OCI-LY7 (cell line): ENCODE data around the gene SIRT6. TPM values are rescaled to one million over a fixed set of nuclear protein-coding genes. Genes with fewer than 3 reads are reported as not detected.
A peak's percentile ranks its signal among the peaks of the same experiment; 100 is the strongest.
"Not testable (repeated sequence)": the region's sequence is repeated elsewhere in the genome, so short reads cannot be mapped to it uniquely, and the experiment has no call there.

Experiments
- Bru-seq: library from RNA; stranded (reverse); fragments of 400-500 nt; gene quantifications from one replicate; lab custom pipeline; 2021; lab: Mats Ljungman, UMichigan
- BruChase-seq, 2 experiments: library from RNA; stranded (reverse); fragments of 400-500 nt; gene quantifications; one replicate each; lab custom pipeline; 2021; lab: Mats Ljungman, UMichigan
- BruUV-seq: library from RNA; stranded (reverse); fragments of 400-500 nt; replicated peaks from 2 replicates; lab custom pipeline; 2021; lab: Mats Ljungman, UMichigan
- CTCF ChIA-PET: fragments of 300-600 bp; sonication (Branson Sonifier 250); formaldehyde crosslinking; loops from one replicate; lab custom pipeline; 2022; ENCODE audit warnings: antibody characterized with exemption; ENCODE audit not compliant: unreplicated experiment; lab: Charles Lee
- POLR2A ChIA-PET: fragments of 300-600 bp; sonication (Branson Sonifier 250); formaldehyde crosslinking; loops from one replicate; lab custom pipeline; 2022; ENCODE audit warnings: antibody characterized with exemption; lab: Charles Lee
- DNase-seq: peaks from one replicate; pipeline ENCODE4 v3.0.0-alpha.2; 2015; ENCODE audit warnings: low spot score
- H2AFZ ChIP-seq: fragments of 200-600 bp; sonication (generic), shearing (Covaris generic); 2 replicates; pipeline ENCODE4 v1.6.1; 2014; ENCODE audit warnings: mild to moderate bottlenecking, antibody characterized with exemption, low read length, moderate library complexity
- H3K27ac ChIP-seq: fragments of 200-600 bp; sonication (generic); 2 replicates; pipeline ENCODE4 v1.5.1; 2014; ENCODE audit warnings: mixed run types, low read depth, mild to moderate bottlenecking, moderate library complexity, low read length, inconsistent platforms; ENCODE audit not compliant: poor library complexity, severe bottlenecking
- H3K36me3 ChIP-seq: fragments of 200-600 bp; sonication (generic); 2 replicates; pipeline ENCODE4 v1.6.1; 2014; ENCODE audit warnings: mild to moderate bottlenecking, antibody characterized with exemption, low read length, moderate library complexity, mixed read lengths; ENCODE audit not compliant: insufficient read depth
- H3K4me1 ChIP-seq: fragments of 200-600 bp; sonication (generic); 2 replicates; pipeline ENCODE4 v1.5.1; 2014; ENCODE audit warnings: mild to moderate bottlenecking, low read length; ENCODE audit not compliant: insufficient read depth, poor library complexity, severe bottlenecking
- H3K4me2 ChIP-seq: fragments of 200-600 bp; sonication (generic); 2 replicates; pipeline ENCODE4 v1.6.1; 2014; ENCODE audit warnings: mild to moderate bottlenecking, low read length
- H3K4me3 ChIP-seq: fragments of 200-600 bp; sonication (generic); 2 replicates; pipeline ENCODE4 v1.5.1; 2014; ENCODE audit warnings: mild to moderate bottlenecking, low read depth, low read length; ENCODE audit not compliant: poor library complexity, severe bottlenecking
- H3K79me2 ChIP-seq: fragments of 200-600 bp; sonication (generic); 2 replicates; pipeline ENCODE4 v1.6.1; 2016; ENCODE audit warnings: low read depth, mild to moderate bottlenecking, low read length, moderate library complexity, mixed read lengths; ENCODE audit not compliant: insufficient read depth
- H3K9me2 ChIP-seq: fragments of 200-600 bp; sonication (generic); 2 replicates; pipeline ENCODE4 v1.6.1; 2016; ENCODE audit warnings: mild to moderate bottlenecking, low read length, mixed read lengths; ENCODE audit not compliant: insufficient read depth
- H3K9me3 ChIP-seq: fragments of 200-600 bp; sonication (generic); 2 replicates; pipeline ENCODE4 v1.6.1; 2014; ENCODE audit warnings: mild to moderate bottlenecking, mixed run types, low read length, mixed read lengths
- H4K20me1 ChIP-seq: fragments of 200-600 bp; sonication (generic); 2 replicates; pipeline ENCODE4 v1.6.1; 2014; ENCODE audit warnings: mild to moderate bottlenecking, antibody characterized with exemption, low read length, moderate library complexity, mixed read lengths; ENCODE audit not compliant: insufficient read depth
- CTCF ChIP-seq: fragments of 200-600 bp; sonication (generic); conservative IDR thresholded peaks from 2 replicates; pipeline ENCODE4 v1.5.1; 2014; ENCODE audit warnings: mild to moderate bottlenecking, antibody characterized with exemption, low read length, moderate library complexity, mixed read lengths
- EZH2phosphoT487 ChIP-seq: fragments of 200-600 bp; sonication (generic); IDR thresholded peaks from 2 replicates; pipeline ENCODE4 v1.6.1; 2018; ENCODE audit warnings: low read depth, borderline replicate concordance, mild to moderate bottlenecking, mixed run types, antibody characterized with exemption, low read length, moderate library complexity, mixed read lengths
- intact Hi-C: fragments of 100-400 bp; cut with micrococcal nuclease; formaldehyde crosslinking; loops from one replicate; pipeline ENCODE4 v1.10.0; 2022; ENCODE audit not compliant: unreplicated experiment
- long read RNA-seq: library from polyadenylated mRNA; stranded (forward); transcript quantifications from one replicate; pipeline ENCODE4 v2.0.0, GENCODE V29; 2022
- total RNA-seq, 2 experiments: library from RNA; depleted of rRNA in 1 of 2; stranded (reverse); fragments of >200 nt in 1 of 2; shearing (Covaris generic) in 1 of 2; gene quantifications; 2 replicates each; pipeline ENCODE4 v1.2.3, GENCODE V29; 2014 to 2022

Gene SIRT6
- total RNA-seq (2014; rRNA removed; shearing (Covaris generic)) (29.1 and 31.7 TPM in 2 replicates), total RNA-seq (2022) (45.3 and 46.2 TPM in 2 replicates), Bru-seq, nascent RNA (percentile 56 among the genes with signal in this experiment), BruChase-seq, experiment 1, labeled RNA remaining after a 6-hour chase (percentile 63 among the genes with signal in this experiment), BruChase-seq, experiment 2, labeled RNA remaining after a 2-hour chase (percentile 66 among the genes with signal in this experiment)
- long read RNA-seq, transcript SIRT6-204 (2 exons, 371 nt), result major isoform, 12 of 40 reads
- long read RNA-seq, transcript SIRT6-202 (8 exons, 1,641 nt), result minor isoform, 11 of 40 reads
- long read RNA-seq, partial matches to known transcripts, result 2 of 40 reads
- long read RNA-seq, other reads (novel, unspliced or antisense), result 13 of 40 reads

DNA sequence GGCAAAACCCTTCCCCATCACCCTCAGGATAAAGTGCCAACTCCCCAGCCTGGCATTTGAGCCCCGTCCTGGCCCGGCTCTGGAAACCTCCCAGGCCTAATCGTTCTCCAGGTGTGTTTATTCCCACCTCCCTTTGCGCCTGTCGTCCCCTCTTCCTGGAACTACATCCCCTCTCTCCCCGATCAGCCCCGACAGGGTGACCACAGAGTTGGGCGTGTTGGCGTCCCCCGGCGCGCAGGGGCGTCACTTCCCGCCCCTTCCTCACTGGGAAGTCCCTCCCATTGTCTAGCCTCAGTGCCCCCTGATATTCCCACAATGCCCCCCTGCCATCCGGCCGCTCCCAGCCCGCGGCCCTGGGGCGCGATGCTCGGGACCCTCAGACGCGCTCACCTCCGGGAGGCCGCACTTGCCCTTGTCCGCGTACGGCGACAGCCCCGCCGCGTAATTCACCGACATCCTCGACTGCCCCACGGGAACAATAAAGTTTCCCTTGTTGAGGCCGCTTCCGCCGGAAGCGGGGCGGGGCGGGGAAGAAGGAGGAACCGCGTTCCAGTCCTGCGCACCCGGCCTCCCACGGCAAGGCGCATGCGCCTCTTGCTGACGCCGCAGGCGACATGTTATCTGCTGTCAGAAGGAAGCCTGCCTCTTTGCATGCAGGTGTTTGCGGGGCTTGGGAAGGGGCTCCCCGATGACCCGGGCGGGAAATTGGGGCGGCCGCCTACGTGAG lies at the start of gene SIRT6, which contains the start of gene ANKRD24:
TSS of gene SIRT6 (minus strand) at position 480 of the 727 bp plus-strand sequence. CDS start at position 456, 24 bp downstream.
TSS of gene ANKRD24 (plus strand) at position 606 of the 727 bp plus-strand sequence. CDS start 3,737 bp downstream, outside the sequence.
- Histone ChIP-seq H3K4me3 (peak within 1 kb of the TSS; percentile 88), H2AFZ (peak within 1 kb of the TSS; percentile 62), H4K20me1 (no peaks in the 10 kb centered on the region), H3K9me2 (no peaks in the 10 kb centered on the region), H3K9me3 (no peaks in the 10 kb centered on the region), H3K27ac (peak within 1 kb of the TSS; percentile 76), H3K4me1 (peaks cover 25% of the 10 kb centered on the region), H3K79me2 (peaks cover 14% of the 10 kb centered on the region; the same call in 1 of the 2 replicates), H3K36me3 (peaks cover 17% of the 10 kb centered on the region; the same call in 1 of the 2 replicates), H3K4me2 (peak within 1 kb of the TSS; percentile 90)
- ChIA-PET POLR2A (no interaction called here), CTCF (no interaction called here)
- BruUV-seq, result no TSS peak
- no peak for TF ChIP-seq EZH2phosphoT487
- no peak for TF ChIP-seq CTCF
- DNase-seq, result peak; percentile 98
- intact Hi-C loops, result loop anchor here (2.0 to 5.0 kb wide), 3 partner anchors 65 to 195 kb away; partner anchors contain the start of gene YJU2

DNA sequence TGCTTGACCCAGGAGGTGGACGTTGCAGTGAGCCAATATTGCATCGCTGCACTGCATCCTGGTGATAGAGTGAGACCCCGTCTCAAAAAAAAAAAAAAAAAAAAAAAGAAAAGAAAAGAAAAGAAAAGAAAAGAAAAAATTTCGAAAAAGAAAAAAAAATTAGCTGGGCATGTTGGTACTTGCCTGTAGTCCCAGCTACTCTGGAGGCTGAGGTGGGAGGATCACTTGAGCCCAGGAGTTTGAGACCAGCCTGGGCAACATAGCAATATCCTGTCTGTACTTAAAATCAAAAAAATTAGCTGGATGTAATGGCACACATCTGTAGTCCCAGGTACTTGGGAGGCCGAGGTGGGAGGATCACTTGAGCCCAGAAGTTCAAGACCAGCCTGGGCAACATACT lies 49.8 kb upstream of the SIRT6 start:
- intact Hi-C loops, H4K20me1 ChIP-seq, H3K36me3 ChIP-seq, H3K9me3 ChIP-seq, H3K4me2 ChIP-seq, H3K4me3 ChIP-seq, H2AFZ ChIP-seq, DNase-seq, BruUV-seq, H3K4me1 ChIP-seq, H3K27ac ChIP-seq, H3K79me2 ChIP-seq, CTCF ChIA-PET, H3K9me2 ChIP-seq: not testable (repeated sequence)
- POLR2A ChIA-PET, result interaction anchor here (0.7 kb wide), 1 partner anchor 1391 kb away, joined by 3 read pairs; no protein-coding TSS in a partner anchor

- H3K36me3 ChIP-seq, H3K4me2 ChIP-seq, BruUV-seq, H3K9me2 ChIP-seq, H3K9me3 ChIP-seq, intact Hi-C loops, H2AFZ ChIP-seq, H4K20me1 ChIP-seq, H3K27ac ChIP-seq, DNase-seq, H3K4me3 ChIP-seq, H3K79me2 ChIP-seq, H3K4me1 ChIP-seq: not testable (repeated sequence)
- CTCF ChIA-PET, result interaction anchor here (0.5 kb wide), 1 partner anchor 118 kb away, joined by 6 read pairs; no protein-coding TSS in a partner anchor
- POLR2A ChIA-PET, result interaction anchor here (0.7 kb wide), 1 partner anchor 1392 kb away, joined by 3 read pairs; no protein-coding TSS in a partner anchor
Observed at GRCh38 chr19:4231521-4231920, 49.2 kb upstream of the SIRT6 start.

DNA sequence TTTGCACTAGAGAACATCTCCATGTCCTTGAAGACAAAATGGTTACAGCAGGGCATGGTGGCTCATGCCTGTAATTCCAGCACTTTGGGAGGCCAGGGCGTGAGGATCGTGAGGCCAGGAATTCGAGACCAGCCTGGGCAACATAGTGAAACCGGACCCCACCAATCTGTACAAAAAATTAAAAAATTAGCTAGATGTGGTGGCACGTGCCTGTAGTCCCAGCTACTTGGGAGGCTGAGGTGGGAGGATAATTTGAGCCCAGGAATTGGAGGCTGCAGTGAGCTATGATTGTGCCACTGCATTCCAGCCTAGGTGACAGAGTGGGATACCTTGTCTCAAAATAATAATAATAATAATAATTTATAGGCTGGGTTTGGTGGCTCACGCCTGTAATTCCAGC lies 47.9 kb upstream of the SIRT6 start:
- BruUV-seq, H3K4me2 ChIP-seq, CTCF ChIA-PET: not testable (repeated sequence)

More for the DNA sequence above, 47.9 kb upstream of the SIRT6 start:
- H3K9me3 ChIP-seq, H3K4me3 ChIP-seq, intact Hi-C loops, H3K36me3 ChIP-seq, H3K4me1 ChIP-seq, H3K79me2 ChIP-seq, H4K20me1 ChIP-seq, H3K9me2 ChIP-seq, H2AFZ ChIP-seq, H3K27ac ChIP-seq, DNase-seq: not testable (repeated sequence)
- POLR2A ChIA-PET, result interaction anchor here (0.6 kb wide), 1 partner anchor 174 kb away, joined by 3 read pairs; no protein-coding TSS in a partner anchor
